ENCODE data around the gene SCRT2.

- TF ChIP-seq POLR2A (IDR thresholded peaks at IDR 0.05) (no peak), POLR2AphosphoS5 (IDR thresholded peaks at IDR 0.05) (no peak)
- TF ChIP-seq, protein P1, sequence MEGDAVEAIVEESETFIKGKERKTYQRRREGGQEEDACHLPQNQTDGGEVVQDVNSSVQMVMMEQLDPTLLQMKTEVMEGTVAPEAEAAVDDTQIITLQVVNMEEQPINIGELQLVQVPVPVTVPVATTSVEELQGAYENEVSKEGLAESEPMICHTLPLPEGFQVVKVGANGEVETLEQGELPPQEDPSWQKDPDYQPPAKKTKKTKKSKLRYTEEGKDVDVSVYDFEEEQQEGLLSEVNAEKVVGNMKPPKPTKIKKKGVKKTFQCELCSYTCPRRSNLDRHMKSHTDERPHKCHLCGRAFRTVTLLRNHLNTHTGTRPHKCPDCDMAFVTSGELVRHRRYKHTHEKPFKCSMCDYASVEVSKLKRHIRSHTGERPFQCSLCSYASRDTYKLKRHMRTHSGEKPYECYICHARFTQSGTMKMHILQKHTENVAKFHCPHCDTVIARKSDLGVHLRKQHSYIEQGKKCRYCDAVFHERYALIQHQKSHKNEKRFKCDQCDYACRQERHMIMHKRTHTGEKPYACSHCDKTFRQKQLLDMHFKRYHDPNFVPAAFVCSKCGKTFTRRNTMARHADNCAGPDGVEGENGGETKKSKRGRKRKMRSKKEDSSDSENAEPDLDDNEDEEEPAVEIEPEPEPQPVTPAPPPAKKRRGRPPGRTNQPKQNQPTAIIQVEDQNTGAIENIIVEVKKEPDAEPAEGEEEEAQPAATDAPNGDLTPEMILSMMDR (IDR thresholded peaks at IDR 0.05 in 8 of 11, conservative IDR thresholded peaks at IDR 0.05 in 3 of 11), result no peak
These were observed 6.0 kb downstream of the SCRT2 start for GRCh38 chr20:669573-669972.

All from spleen (tissue), 7 donors.